HepG2 (cell line): ENCODE data around the gene PPP4R1. TPM values are rescaled to one million over a fixed set of nuclear protein-coding genes. Genes with fewer than 3 reads are reported as not detected.

ENCODE experiments used
- ATAC-seq: fragments of 200-7000 bp; cut with Tn5 transposase; 3 replicates; pipeline ENCODE4 v1.9.1; 2020; ENCODE audit warnings: mild to moderate bottlenecking, moderate library complexity
- BruUV-seq: library from RNA; stranded (reverse); fragments of 400-500 nt; replicated peaks from 2 replicates; lab custom pipeline; 2021; lab: Mats Ljungman, UMichigan
- CTCF ChIA-PET: fragments of 300-600 bp; formaldehyde crosslinking; extraction: SDS; loops from one replicate; lab custom pipeline; 2021; ENCODE audit warnings: low total read pairs, inconsistent platforms, low intra/inter-chr PET ratio; lab: Yijun Ruan, JAX
- POLR2A ChIA-PET: fragments of 350-600 bp; sonication (Branson Sonifier 250); formaldehyde crosslinking; loops from one replicate; lab custom pipeline; 2020; ENCODE audit warnings: antibody characterized with exemption, inconsistent platforms; lab: Yijun Ruan, JAX
- DNase-seq: peaks from one replicate; pipeline ENCODE4 v3.0.0-alpha.2; 2015; ENCODE audit warnings: low spot score
- FAIRE-seq: peaks from 3 replicates; lab custom pipeline; 2011; peaks lifted over from hg19 to GRCh38; lab: Jason Lieb, UNC
- H2AFZ ChIP-seq: one replicate; pipeline ENCODE4 v1.6.1; 2011; ENCODE audit warnings: low read length, inconsistent platforms
- H3K27ac ChIP-seq: fragments of 300-600 bp; 3 replicates; pipeline ENCODE4 v1.8.0; 2011; ENCODE audit warnings: mixed run types, mild to moderate bottlenecking, mixed read lengths, low read length, inconsistent platforms; ENCODE audit not compliant: insufficient read depth; ENCODE audit errors: extremely low read length
- H3K27me3 ChIP-seq, 2 experiments: fragments of 200-600 bp in 1 of 2; 2 replicates in 1 of 2; 3 replicates in 1 of 2; pipeline versions ENCODE4 v1.6.0 to v1.8.0; 2011; ENCODE audit warnings: low read length in 2 of 2, mild to moderate bottlenecking in 2 of 2, moderate library complexity in 2 of 2, inconsistent platforms in 1 of 2; ENCODE audit not compliant: insufficient read depth in 2 of 2, control insufficient read depth in 1 of 2
- H3K36me3 ChIP-seq, 2 experiments: fragments of 200-600 bp in 1 of 2; replicated peaks in 1 of 2; 2 replicates in 1 of 2; 3 replicates in 1 of 2; pipeline versions ENCODE4 v1.5.1 to v1.8.0; 2011; ENCODE audit warnings: low read length in 2 of 2, inconsistent platforms in 1 of 2; ENCODE audit not compliant: insufficient read depth in 2 of 2, control insufficient read depth in 1 of 2
- H3K4me1 ChIP-seq: 2 replicates; pipeline ENCODE4 v1.5.1; 2012; ENCODE audit warnings: low read length, inconsistent platforms; ENCODE audit not compliant: insufficient read depth
- H3K4me2 ChIP-seq: 2 replicates; pipeline ENCODE4 v1.6.0; 2011; ENCODE audit warnings: low read depth, low read length, inconsistent platforms
- H3K4me3 ChIP-seq, 3 experiments: fragments of 200-600 bp in 1 of 3; sonication (generic), shearing (Covaris generic) in 1 of 3; replicated peaks in 1 of 3; 2 replicates each; pipeline ENCODE4 v1.5.1; 2011 to 2016; ENCODE audit warnings: low read length in 3 of 3, inconsistent platforms in 2 of 3, low read depth in 2 of 3, mild to moderate bottlenecking in 2 of 3, control low read depth in 1 of 3, mixed read lengths in 1 of 3; ENCODE audit not compliant: insufficient read depth in 1 of 3
- H3K79me2 ChIP-seq: one replicate; pipeline ENCODE4 v1.6.1; 2011; ENCODE audit warnings: low read length, inconsistent platforms; ENCODE audit not compliant: insufficient read depth
- H3K9ac ChIP-seq: 2 replicates; pipeline ENCODE4 v1.6.0; 2011; ENCODE audit warnings: mild to moderate bottlenecking, low read depth, low read length, inconsistent platforms; ENCODE audit not compliant: insufficient read depth
- H3K9me3 ChIP-seq: 2 replicates; pipeline ENCODE4 v1.5.1; 2012; ENCODE audit warnings: mild to moderate bottlenecking, low read length
- H4K20me1 ChIP-seq: 2 replicates; pipeline ENCODE4 v1.6.0; 2011; ENCODE audit warnings: inconsistent platforms, mild to moderate bottlenecking, low read length, moderate library complexity; ENCODE audit not compliant: insufficient read depth
- CREBL2 ChIP-seq: sonication (generic); formaldehyde crosslinking; IDR thresholded peaks from 2 replicates; pipeline ENCODE4 v1.8.1; 2023; ENCODE audit warnings: missing genetic modification reagents, mild to moderate bottlenecking, borderline replicate concordance
- DNMT3B ChIP-seq: conservative IDR thresholded peaks from 2 replicates; pipeline ENCODE4 v1.6.1; 2016; ENCODE audit warnings: missing biosample characterization, control low read depth
- HMGA1 ChIP-seq: sonication (generic); formaldehyde crosslinking; conservative IDR thresholded peaks from 2 replicates; pipeline ENCODE4 v1.4.0; 2020; ENCODE audit warnings: missing genetic modification reagents
- IRX3 ChIP-seq: sonication (generic); formaldehyde crosslinking; IDR thresholded peaks from 2 replicates; pipeline ENCODE4 v1.8.1; 2023; ENCODE audit warnings: mild to moderate bottlenecking, low read depth, missing genetic modification reagents, borderline replicate concordance
- MATR3 ChIP-seq: sonication (generic); formaldehyde crosslinking; IDR thresholded peaks from 2 replicates; pipeline ENCODE4 v1.4.0; 2020; ENCODE audit warnings: missing genetic modification reagents
- MYPOP ChIP-seq: sonication (generic); formaldehyde crosslinking; IDR thresholded peaks from 2 replicates; pipeline ENCODE4 v1.8.1; 2023; ENCODE audit warnings: mild to moderate bottlenecking, moderate library complexity, missing genetic modification reagents
- NR0B2 ChIP-seq: sonication (generic); formaldehyde crosslinking; IDR thresholded peaks from 2 replicates; pipeline ENCODE4 v1.4.0; 2020; ENCODE audit warnings: mild to moderate bottlenecking, missing genetic modification reagents
- SMYD3 ChIP-seq: sonication (generic); formaldehyde crosslinking; IDR thresholded peaks from 2 replicates; pipeline ENCODE4 v1.8.1; 2023; ENCODE audit warnings: mild to moderate bottlenecking, missing genetic modification reagents
- ZBTB38 ChIP-seq: sonication (generic); formaldehyde crosslinking; IDR thresholded peaks from 2 replicates; pipeline ENCODE4 v1.5.1; 2020; ENCODE audit warnings: mild to moderate bottlenecking, missing genetic modification reagents
- ZFP41 ChIP-seq: sonication (generic); formaldehyde crosslinking; IDR thresholded peaks from 2 replicates; pipeline ENCODE4 v1.4.0; 2020; ENCODE audit warnings: mild to moderate bottlenecking, missing genetic modification reagents, borderline replicate concordance
- ZNF180 ChIP-seq: sonication (generic); formaldehyde crosslinking; IDR thresholded peaks from 2 replicates; pipeline ENCODE4 v1.4.0; 2020; ENCODE audit warnings: low read depth, missing genetic modification reagents, borderline replicate concordance
- ZNF232 ChIP-seq: sonication (generic); formaldehyde crosslinking; IDR thresholded peaks from 2 replicates; pipeline ENCODE4 v1.4.0; 2020; ENCODE audit warnings: missing genetic modification reagents, borderline replicate concordance
- WGBS: methylation state at CpG from one replicate; pipeline ENCODE4 v1.1.6; 2017; ENCODE audit warnings: low lambda C conversion rate; 5-methylcytosine and 5-hydroxymethylcytosine counted together
- in situ Hi-C: cut with HindIII; loops from 2 replicates; pipeline ENCODE4 v1.10.0; 2017; ENCODE audit warnings: low pct_unique_long_range_greater_than_20kb; ENCODE audit not compliant: extremely low pct_ligation_motif_present
- intact Hi-C: fragments of 100-400 bp; cut with micrococcal nuclease; formaldehyde crosslinking; loops from one replicate; pipeline ENCODE4 v1.10.0; 2022; ENCODE audit not compliant: unreplicated experiment
- polyA plus RNA-seq, 8 experiments: library from polyadenylated mRNA; depleted of rRNA in 3 of 8; stranded (reverse) in 7 of 8; unstranded in 1 of 8; fragments of >200 nt; fragmentation: Illumina TruSeq in 4 of 8; extraction: Trizol in 4 of 8; gene quantifications; 2 replicates each; pipeline versions ENCODE4 v1.2.1 to v1.2.3, GENCODE V29; 2011 to 2016; ENCODE audit warnings: low read depth in 4 of 8, missing spikeins in 1 of 8, mixed read lengths in 1 of 8; ENCODE audit not compliant: insufficient read depth in 1 of 8
- total RNA-seq, 5 experiments: library from RNA; depleted of rRNA; stranded (reverse); fragments of >200 nt; fragmentation: Illumina TruSeq; extraction: Trizol; gene quantifications; 2 replicates each; pipeline ENCODE4 v1.2.3, GENCODE V29; 2016; ENCODE audit warnings: low read depth in 1 of 5

Gene PPP4R1
- total and polyA plus RNA-seq, 2 of the 13 experiments (the other 11 are each of a cell fraction or from before 2014, with no cell fraction given), result 66.5 to 72.4 TPM

GRCh38 chr18:9539938-9540337 is 74.4 kb downstream of the PPP4R1 start:
- BruUV-seq, result no TSS peak
- FAIRE-seq (no peak), DNase-seq (no peak)
- 92% methylated on average over 8 of the region's 8 CpGs for WGBS
- no peaks in the 10 kb centered on the region for H3K79me2 ChIP-seq
- H3K36me3 ChIP-seq, result peaks cover 1 to 5% of the 10 kb centered on the region in 2 experiments; a peak in 3 of 5 replicates
- intact Hi-C loops, result no loop called here
- H3K9ac ChIP-seq, result no peak overlapping the region
- in situ Hi-C loops, result no loop called here
- no peaks in the 10 kb centered on the region for H4K20me1 ChIP-seq
- H3K9me3 ChIP-seq, result no peaks in the 10 kb centered on the region
- CTCF ChIA-PET, result no interaction called here
- H3K4me2 ChIP-seq, result no peak overlapping the region
- H3K4me3 ChIP-seq, result no peak overlapping the region
- H3K27me3 ChIP-seq, result no peaks in the 10 kb centered on the region
- TF ChIP-seq HMGA1 (CRISPR knock-in tag) (no peak), NR0B2 (no peak), ZNF180 (CRISPR knock-in tag) (no peak), DNMT3B (CRISPR knock-in tag) (no peak), CREBL2 (no peak), ZBTB38 (CRISPR knock-in tag) (0 out of 2 replicates have a peak, but pooled peaks have one; percentile 17), IRX3 (no peak), MATR3 (CRISPR knock-in tag) (no peak)
- TF ChIP-seq, all 625 proteins: peak for 1
- H3K4me1 ChIP-seq, result peaks cover 49% of the 10 kb centered on the region
- POLR2A ChIA-PET, result no interaction called here
- no peak overlapping the region for H2AFZ ChIP-seq
- ATAC-seq, result no peak
- H3K27ac ChIP-seq, result peak overlapping the region; percentile 32

GRCh38 chr18:9539283-9539682 is 75.1 kb downstream of the PPP4R1 start:
- Histone ChIP-seq H3K4me3 (no peak overlapping the region), H3K27ac (peak overlapping the region; percentile 59), H3K9ac (no peak overlapping the region), H3K36me3 (peaks cover 1 to 11% of the 10 kb centered on the region in 2 experiments; a peak in 3 of 5 replicates), H3K27me3 (no peaks in the 10 kb centered on the region), H2AFZ (no peak overlapping the region), H3K9me3 (no peaks in the 10 kb centered on the region), H3K4me1 (peaks cover 52% of the 10 kb centered on the region), H4K20me1 (no peaks in the 10 kb centered on the region), H3K79me2 (no peaks in the 10 kb centered on the region), H3K4me2 (no peak overlapping the region)
- TF ChIP-seq SMYD3 (CRISPR knock-in tag), result 0 out of 2 replicates have a peak, but pooled peaks have one; percentile 1
- no peak for TF ChIP-seq ZFP41 (CRISPR knock-in tag)
- TF ChIP-seq ZNF232 (CRISPR knock-in tag), result no peak
- 0 out of 2 replicates have a peak, but pooled peaks have one; percentile 2 for TF ChIP-seq MYPOP (CRISPR knock-in tag)
- DNase-seq (no peak), ATAC-seq (no peak), FAIRE-seq (no peak)
- BruUV-seq, result no TSS peak
- intact Hi-C loops, result no loop called here
- in situ Hi-C loops, result no loop called here
- POLR2A ChIA-PET, result interaction anchor here (1.6 kb wide), 1 partner anchor 36 kb away, joined by 3 read pairs; no protein-coding TSS in a partner anchor
- 96% methylated on average over 6 of the region's 6 CpGs for WGBS
- CTCF ChIA-PET, result no interaction called here
